Measurements from ENCODE around the gene PPY.
A peak's percentile ranks its signal among the peaks of the same experiment; 100 is the strongest.
"Not testable (repeated sequence)": the region's sequence is repeated elsewhere in the genome, so short reads cannot be mapped to it uniquely, and the experiment has no call there.

The PPY gene

DNA sequence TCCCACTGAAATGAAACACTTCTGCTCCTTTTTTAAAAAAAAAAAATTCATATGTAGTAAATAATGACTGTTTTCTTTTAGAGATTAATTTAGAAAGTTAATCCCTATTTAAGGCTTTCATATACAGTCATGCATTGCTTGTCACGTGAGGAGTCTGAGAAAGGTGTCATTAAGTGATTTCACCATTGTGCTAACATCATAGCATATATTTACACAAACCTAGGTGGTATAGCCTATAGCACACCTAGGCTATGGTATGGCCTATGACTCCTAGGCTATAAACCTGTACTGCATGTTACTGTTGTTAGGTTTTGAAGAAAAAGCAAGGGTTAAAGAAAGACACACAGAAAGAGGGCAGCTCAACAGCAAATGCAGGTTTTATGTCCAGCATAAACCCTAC, 13.7 kb downstream of the PPY start:
- FAIRE-seq: peak; percentile 14

DNA sequence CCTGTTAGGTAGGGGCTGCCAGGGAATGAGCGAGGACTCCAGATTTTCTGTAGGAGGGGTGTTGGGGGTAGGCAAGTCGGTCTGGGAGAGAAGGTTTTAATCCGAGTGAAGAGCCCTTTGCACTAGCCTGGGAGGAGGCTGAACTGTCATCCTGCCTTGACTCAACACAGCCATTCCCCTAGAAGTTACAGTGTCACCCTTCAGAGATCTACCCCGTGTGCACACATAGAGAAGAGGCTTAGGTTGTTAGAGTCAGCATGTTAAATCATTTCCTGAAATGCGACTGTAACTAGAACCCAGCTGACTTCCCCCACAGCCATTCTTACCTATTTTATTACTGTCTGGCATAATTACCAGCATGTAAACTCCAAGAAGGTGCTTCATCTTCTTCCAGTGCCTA, 14.3 kb downstream of the PPY start:
- not testable (repeated sequence) for FAIRE-seq

DNA sequence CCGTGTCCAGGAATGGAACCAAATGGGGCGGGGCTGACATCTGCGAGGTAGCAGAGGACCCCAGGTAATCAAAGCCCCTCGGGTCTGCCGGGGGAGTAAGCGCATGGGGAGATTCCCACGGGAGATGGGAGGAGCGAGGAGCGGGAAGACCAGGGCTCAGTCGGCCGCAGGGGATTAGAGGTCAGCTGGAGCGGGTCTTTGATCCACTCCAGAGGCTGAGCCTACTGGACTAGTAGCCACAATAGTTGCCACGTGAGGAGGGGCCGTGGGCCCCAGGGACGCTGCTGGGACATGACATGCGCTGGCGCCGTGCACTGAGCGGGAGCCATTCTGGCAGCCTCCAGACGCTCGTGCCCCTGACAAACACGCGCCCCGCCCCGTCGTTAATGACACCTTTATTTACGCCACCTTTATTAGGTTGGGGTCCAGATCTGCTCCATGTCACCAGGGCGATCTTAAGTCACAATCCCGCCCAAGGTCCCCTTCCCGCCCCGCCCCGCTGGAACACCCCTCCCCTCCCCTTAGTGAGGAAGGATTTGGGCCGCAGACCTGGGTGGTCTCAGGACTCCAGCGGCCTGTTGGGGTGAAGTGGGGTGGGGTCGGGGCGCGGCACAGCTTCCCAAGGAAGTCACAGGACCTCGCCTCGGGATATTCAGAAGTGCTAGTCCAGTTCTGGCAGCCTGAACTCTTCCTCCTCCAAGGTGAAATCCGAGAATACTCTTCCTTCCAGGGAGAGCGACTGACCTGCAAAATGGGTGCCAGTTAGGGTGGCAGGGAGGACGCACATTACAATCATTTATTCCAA, 15.0 kb downstream of the PPY start:
- no peak for FAIRE-seq

DNA sequence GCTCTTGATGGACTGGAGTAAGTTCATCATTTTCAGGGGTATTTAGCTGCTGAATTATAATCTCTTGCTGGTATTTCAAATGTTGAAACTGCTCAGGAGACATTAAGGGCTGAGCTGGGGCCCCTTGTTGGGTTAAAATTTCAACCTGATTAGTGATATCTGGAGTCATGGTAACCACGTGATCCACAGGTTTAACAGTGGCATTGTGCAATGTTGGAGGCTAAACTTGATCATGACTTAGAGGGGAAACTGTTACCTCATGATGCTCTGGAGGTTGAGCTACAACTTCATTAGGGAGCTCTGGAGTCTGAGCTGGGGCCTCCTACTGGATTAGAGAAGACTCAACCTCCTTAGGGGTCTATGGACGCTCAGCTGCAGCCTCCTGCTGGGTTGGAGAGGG, 17.7 kb downstream of the PPY start:
- no peak for FAIRE-seq

DNA sequence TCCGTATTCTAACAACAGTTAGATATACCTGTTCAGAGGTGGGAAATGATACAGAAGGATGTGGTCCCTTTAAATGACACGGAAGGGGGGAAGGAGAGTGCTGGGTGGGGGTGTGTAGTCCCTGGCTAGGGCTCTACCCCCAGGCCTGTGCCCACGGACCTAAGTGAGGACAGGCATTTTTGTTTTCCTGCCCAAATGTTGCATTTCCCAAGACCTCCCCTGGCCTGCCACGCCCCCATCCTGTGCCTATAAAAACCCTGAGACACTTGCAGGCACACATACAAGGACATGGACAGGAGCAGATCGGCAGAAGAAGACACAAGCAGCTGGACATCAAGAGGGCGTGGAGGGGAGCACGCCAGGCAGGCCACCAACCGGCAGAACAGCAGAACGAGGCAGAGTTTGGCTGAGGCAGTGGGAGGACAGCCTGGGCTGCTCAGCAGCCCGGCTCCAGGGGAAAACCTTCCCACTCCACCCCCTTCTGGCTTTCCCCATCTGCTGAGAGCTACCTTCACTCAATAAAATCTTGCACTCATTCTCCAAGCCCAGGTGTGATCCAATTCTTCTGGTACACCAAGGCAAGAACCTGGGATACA, 21.7 kb downstream of the PPY start:
- no peak for FAIRE-seq

DNA sequence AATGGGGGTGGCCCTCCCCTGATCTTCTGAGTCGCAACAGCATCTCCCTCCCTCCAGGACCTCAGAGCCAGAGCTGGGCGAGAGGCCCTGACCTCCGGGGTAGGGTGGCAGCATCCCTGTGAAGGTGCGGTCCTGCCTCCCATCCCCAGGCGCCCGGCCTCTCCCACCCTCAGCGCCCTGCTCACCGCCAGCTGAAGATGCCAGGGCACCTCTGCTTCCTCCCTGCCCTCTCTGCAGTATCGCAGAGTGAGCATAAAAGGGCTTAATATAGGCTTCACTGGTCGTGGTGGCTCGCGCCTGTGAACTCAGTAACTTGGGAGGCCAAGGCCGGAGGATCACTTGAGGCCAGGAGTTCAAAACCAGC, 24.3 kb downstream of the PPY start:
- FAIRE-seq: no peak

DNA sequence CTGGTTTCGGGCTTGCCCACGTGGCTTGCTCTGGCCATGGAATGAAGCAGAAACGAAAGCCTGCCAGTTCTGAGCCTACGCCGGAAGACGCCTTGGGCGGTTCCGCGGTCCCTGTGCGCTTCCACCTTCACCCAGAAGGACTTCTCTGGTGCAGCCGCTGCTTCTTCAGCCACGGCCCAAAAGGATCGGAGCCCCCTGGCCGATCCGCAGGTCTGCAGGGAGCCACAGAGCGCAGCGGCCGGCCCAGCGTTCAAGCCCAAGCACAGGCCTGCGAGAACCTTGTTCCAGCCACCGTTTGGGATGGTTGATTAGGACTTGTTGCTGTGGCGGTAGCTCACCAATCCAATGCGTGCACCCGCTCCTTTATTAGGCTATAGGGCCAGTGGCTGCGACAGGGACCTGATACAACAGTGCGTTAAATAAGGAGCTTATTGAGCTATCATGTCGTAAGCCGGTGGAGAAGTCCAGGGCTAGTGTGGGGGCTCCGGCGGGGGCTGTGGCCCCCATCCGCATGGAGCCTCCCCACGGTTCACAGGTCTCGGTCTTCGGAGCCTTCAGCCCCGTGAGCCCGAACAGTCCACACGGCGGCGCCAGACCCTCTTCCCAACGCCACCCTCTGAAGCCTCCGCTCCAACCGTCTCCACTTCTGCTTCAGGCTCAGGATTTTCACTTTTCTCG, 24.8 kb downstream of the PPY start:
- FAIRE-seq: no peak

DNA sequence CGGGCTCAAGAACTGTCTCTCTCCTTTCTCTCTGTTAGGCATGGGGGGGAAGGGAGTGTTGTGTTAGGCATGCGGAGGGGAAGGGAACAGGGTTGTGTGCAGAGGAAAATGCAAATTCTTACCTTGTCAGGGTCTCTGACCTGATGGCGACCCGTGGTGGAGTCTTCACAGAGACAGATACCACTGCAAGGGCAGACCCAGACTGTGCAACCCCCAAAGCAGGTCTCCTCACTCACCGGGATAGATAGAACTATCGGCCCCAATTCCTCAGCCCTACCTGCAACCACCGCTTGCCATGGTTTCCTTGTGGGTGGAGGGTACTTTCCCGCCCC, 25.3 kb downstream of the PPY start:
- FAIRE-seq: no peak

DNA sequence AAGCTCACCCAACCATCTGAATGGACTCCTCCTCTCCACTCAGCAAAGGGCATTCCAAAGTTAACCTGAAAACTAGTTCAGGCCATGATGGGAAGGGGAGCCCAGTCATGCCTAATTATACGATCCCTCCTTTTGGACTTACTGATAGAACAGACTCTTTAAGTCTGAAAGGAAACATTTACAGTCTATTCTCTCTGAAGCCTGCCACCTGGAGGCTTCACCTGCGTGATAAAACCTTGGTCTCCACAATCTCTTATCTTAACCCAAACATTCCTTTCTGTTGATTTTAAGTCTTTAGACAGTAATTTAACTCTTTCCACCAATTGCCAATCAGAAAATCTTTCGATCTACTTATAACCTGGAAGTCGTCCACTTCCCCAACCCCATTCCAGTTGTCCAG, 25.9 kb downstream of the PPY start:
- FAIRE-seq: no peak

DNA sequence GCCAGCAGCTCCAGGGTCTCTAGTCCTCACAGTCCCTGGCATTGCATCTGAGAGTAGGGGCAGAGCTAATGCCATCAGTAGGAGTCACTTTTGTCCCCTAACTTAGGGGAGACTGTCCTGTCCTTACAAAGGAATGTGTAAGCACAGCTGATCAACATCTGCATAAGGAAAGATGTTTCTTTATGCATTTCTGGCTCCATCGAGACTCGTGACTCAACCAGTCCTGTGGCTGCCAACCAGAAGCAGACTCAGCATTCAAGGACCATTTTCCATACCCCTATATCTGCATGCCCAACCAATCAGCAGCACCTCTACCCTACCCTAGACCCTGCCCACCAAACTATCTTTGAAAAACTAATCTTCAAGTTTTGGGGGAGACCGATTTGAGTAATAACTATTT, 26.7 kb downstream of the PPY start:
- no peak for FAIRE-seq

DNA sequence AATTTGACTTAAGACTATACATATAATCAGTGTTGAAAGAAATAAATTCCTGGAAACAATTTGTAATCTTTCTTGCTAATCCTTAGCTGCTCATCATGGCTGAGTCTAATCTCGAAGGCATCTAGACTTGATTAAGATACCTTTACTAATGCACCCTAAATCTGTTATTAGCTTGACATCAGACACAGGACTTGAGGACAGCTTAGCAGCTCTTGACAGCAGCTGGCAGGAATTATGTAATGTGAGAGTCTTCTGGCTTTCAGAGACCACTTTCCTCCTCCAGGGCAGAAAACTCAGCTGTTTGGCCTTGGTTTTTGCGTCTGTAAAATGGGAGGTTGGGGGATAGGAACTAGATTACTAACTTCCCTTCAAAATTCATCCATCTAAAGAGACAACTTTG, 27.8 kb downstream of the PPY start:
- FAIRE-seq: no peak

DNA sequence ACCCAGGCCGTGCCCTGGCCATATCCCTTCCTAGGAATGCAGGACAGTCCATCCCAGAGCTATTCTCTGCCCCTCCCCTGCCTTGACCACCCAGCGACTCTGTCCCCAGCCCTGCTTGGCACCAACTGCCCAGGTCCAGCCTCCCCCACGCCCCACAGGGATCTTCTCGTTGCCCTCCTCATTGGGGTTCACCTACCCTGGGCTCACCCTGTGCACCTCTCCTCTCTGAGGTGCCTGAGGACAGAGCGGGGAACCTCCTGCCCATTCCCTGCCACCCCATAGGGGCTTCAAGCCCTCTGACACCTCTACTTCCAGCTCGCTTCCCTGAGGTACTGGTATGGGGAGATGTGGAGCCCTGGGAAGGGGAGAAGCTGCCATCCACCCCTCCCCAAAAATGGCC, 28.7 kb downstream of the PPY start:
- FAIRE-seq: no peak

DNA sequence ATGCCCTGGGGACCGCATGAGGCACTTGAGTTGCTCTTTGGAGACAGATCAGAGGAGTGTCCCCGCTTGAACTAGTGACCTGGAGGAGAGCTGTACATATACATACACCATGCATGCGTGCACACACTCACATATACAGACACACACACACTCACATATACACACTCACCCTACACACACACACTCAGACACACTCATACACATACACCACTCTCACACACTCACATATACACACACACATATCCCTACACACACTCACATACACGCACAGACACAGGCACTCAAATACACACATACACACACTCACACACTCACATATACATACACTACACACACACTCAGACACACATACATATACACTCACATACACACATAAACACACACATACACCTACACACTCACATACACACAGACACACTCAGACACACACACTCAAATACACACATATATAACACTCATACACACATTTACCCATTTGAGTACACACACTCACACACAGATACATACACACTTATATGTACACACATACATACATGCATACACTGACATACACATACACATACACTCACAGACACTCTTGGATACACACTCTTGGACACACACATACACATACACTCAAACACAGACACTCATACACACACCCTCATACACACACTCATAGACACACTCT, 29.5 kb downstream of the PPY start:
- no peak for FAIRE-seq

DNA sequence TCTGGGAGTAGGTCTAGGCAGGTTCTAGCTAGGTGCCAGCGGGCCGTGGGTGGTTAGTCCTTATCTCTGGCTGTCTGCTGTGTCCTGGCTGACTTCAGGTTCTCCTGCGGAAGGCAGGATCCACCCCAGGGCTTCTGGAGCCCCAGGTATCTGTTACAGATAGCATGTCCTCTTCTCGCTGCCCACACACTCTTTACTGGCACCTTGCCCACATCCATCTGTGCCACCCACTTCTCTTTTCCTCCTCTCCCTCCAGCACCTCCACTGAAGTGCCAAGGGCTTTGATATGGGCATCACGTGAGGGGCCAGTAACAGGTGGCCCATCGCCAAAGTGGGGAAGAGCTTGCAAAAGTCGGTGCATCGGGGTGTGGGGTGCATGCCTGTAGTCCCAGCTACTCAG, 30.4 kb downstream of the PPY start:
- FAIRE-seq: no peak

DNA sequence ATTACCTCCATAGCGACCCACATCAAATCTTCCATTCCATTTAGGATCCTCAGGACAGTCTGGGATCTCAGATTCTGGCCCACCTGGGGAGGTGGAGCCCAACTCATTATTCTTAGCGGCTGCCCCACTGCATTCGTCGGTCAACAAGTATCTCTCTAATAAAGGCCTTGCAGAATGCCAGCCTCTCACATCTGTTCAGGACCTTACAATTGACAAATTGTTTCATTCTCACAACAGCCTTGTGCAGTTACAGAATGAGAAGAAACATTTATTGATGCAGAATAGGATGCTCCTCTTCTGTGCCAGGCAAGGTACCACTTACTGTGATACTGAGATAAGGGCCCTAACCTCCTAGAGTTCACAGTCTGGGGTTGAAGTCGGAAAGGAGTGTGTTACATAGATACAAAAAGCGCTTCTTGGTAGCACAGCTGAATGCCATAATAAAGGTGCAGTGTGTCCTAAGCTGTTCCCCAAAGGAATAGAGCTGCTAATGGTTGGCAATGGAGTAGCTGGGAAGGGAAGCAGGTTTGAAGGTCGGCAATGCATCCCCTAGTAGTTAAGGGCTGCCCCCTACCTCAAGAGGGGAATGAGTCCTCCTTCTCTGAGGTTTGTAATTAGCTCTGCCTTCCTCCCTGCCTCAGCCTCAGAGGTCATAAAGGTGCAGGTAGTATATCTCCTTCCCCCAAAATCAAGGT, 32.6 kb downstream of the PPY start:
- FAIRE-seq: no peak

DNA sequence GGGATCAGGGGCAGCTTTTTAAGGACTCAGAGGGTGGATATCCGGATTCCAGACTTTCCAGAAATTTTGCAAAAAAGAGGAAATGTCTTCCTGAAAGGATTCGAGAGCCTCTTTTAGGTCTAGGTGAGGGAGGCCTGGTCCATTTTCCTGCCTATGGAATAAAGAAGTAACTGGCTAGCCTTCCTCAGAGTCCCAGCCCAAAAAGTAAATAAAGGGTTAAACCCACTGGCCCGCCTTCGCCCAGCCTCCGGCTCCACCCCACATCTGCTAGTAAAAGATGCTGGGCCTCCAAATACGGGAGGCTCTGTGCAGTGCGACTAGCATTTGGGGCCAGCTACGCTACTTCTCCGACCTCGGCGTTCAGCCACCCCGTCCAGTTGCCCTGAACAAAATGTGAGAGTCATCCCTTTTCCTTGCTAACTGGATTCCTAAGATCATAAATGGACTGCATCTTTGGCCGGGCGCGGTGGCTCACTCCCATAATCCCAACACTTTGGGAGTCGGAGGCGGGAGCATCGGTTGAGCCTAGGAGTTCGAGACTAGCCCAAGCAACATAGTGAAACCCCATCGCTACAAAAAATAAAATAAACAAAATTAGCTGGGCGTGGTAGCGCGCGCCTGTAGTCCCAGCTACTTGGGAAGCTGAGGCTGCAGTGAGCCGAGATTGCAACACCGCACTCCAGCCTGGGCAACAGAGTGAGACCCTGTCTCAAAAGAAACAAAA, 34.1 kb downstream of the PPY start:
- no peak for FAIRE-seq

DNA sequence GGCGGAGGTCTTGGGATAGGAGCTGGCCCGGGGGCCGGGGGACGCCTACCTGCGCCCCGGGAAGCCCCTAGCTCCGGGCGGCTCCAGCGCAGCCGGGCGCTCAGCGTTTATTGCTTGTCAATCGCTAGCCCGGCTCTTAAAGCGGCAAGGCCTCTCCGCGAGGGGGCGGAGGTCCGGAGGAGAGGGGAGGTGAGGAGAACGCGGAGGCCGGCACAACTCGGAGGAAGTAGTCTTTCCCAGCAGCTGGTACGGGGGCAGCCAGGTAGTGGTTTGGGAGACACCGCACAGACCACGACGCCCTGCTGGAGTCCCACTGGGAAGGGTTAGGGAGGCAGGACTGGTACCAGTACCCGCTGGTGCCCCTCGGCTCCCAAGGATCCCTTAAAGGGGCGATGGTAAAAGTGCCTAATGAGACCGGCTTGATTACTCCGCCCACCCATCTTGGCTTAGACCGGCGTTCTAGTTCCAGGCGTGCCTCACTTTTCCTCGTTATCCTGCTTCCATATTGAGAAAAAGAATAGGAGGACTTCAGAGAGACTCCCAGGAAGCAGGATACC, 34.8 kb downstream of the PPY start, which contains the start of gene MPP2:
MPP2 (minus strand) TSS at position 112 of the 557 bp plus-strand sequence. CDS start 3,076 bp downstream, outside the sequence.
- FAIRE-seq: no peak

DNA sequence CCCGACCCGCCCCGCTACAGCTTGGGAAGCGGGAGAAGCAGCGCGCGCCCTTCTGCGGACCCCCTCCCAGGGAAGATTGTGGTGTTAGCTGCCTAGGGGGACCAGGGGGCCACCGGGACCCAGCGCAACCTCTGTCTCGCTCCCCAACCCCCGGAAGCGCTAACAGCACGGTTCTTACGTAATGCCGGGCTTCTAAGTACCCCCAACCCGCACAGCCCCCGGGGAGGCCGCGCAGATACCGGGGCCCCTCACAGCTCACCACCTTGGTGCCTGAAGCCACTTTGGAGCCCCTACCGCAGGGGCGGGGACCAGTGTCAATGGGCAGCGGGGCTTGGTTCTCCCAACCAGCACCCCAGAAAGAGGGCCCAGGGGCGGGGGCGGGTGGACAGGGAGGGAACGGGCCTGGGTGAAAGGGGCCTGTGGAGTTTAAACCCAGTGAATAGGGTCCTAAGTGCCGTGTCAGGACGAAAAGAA, 35.3 kb downstream of the PPY start:
- no peak for FAIRE-seq

DNA sequence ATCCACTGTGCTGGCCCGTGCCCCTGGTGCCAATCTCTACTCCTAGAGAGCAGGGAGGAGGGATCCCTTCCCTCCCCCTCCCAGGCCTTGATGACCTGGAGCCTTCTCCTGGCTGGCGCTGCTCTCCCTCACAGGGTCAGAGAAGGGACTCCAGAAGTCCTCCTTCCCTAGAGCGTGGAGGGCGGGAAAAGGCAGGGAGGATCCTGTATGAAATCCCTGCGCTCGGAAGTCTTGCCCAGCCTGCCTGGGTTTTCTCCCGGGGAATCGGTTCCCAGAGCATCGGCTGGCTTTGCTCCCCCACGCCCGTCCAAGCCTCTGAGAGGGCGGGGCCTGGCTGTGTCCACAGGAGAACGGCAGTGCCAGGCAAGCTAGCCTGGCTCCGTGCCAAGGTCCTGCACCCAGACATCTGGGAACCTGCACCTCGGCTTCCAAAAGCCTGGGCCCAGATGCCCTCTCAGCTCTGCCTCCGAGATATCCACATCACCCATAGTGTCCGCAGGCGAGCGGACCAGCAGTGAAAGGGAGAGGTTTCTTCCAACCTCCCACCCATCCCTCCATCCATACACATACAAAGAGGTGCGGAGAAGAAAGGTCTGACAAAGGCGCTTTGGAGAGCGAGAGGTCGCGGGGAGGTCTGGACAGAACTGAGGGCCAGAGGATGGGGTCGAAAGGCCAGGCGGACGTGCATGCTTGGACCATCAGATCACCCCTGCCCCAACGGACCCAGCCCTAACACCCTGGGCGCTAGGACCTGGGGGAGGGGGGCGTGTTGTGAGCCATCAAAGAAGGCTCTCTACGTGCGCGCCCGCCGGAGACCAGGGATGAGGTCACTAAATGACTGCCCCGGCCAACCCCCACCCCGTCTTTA, 36.1 kb downstream of the PPY start:
- FAIRE-seq: no peak

DNA sequence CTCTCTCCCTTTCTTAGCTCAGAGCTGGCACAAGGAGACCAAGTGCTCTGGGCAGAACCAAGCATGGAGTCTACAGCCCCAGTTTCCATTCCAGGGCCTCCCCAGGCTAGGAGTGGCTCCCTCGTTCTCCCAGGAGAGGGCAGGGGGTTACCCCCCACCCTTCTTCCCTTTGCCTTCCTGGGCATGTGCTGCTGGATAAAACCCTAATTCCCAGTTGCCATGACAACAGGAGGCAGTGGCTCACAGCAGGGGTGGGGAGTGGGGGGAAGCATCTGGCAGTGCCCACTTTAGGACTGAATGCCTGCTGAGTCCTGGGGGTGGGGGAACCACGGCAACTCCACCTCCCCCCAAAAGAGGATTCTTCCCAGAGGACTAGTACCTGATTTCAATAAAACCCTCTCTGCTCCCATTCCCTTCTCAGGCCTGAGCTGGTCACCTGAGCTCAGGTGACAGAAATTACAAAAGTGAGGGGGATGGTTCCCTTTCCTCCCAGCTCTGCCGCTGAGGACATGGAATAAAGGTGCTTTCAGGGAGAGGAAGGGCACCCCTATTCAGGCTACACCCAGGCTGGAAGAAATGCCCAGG, 36.8 kb downstream of the PPY start:
- no peak for FAIRE-seq

Data from colon (tissue), 2 donors.